ENCODE measurements around the gene JPH3. TPM values are rescaled to one million over a fixed set of nuclear protein-coding genes. Genes with fewer than 3 reads are reported as not detected.

JPH3 gene
- total and polyA plus RNA-seq, 2 experiments from 2014 or later: 1.8 to 4.8 TPM

- H3K9me3 ChIP-seq (ENCODE audit: low read depth): no peaks in the 10 kb centered on the region
- H3K27ac ChIP-seq: no peak overlapping the region
- H3K79me2 ChIP-seq: no peaks in the 10 kb centered on the region
- H3K27me3 ChIP-seq: no peaks in the 10 kb centered on the region
- H3K4me2 ChIP-seq: no peak overlapping the region
- no peaks in the 10 kb centered on the region for H3K9me2 ChIP-seq (replicated peaks; ENCODE audit: insufficient read depth)
- no peak for DNase-seq (ENCODE audit: low spot score)
- WGBS (ENCODE audit: low lambda C conversion rate, missing lambda C conversion rate): 99% methylated on average over 16 of the region's 16 CpGs
- H4K20me1 ChIP-seq (ENCODE audit: insufficient read depth, poor library complexity, severe bottlenecking): no peaks in the 10 kb centered on the region
- no peaks in the 10 kb centered on the region for H3K4me1 ChIP-seq (ENCODE audit: insufficient read depth)
- TF ChIP-seq EZH2phosphoT487 (IDR thresholded peaks at IDR 0.05; ENCODE audit: low read depth, severe bottlenecking, unreplicated experiment): no peak
- TF ChIP-seq EZH2 (IDR thresholded peaks at IDR 0.05; ENCODE audit: borderline replicate concordance): no peak
- TF ChIP-seq, protein P1, sequence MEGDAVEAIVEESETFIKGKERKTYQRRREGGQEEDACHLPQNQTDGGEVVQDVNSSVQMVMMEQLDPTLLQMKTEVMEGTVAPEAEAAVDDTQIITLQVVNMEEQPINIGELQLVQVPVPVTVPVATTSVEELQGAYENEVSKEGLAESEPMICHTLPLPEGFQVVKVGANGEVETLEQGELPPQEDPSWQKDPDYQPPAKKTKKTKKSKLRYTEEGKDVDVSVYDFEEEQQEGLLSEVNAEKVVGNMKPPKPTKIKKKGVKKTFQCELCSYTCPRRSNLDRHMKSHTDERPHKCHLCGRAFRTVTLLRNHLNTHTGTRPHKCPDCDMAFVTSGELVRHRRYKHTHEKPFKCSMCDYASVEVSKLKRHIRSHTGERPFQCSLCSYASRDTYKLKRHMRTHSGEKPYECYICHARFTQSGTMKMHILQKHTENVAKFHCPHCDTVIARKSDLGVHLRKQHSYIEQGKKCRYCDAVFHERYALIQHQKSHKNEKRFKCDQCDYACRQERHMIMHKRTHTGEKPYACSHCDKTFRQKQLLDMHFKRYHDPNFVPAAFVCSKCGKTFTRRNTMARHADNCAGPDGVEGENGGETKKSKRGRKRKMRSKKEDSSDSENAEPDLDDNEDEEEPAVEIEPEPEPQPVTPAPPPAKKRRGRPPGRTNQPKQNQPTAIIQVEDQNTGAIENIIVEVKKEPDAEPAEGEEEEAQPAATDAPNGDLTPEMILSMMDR (IDR thresholded peaks at IDR 0.05; ENCODE audit: poor library complexity): no peak
- no peaks in the 10 kb centered on the region for H3K36me3 ChIP-seq (replicated peaks; ENCODE audit: insufficient read depth, low read depth)
- no peak overlapping the region for H2AFZ ChIP-seq
- no peak overlapping the region for H3K4me3 ChIP-seq
These were observed 91.5 kb downstream of the JPH3 start for GRCh38 chr16:87693827-87694226.

DNA sequence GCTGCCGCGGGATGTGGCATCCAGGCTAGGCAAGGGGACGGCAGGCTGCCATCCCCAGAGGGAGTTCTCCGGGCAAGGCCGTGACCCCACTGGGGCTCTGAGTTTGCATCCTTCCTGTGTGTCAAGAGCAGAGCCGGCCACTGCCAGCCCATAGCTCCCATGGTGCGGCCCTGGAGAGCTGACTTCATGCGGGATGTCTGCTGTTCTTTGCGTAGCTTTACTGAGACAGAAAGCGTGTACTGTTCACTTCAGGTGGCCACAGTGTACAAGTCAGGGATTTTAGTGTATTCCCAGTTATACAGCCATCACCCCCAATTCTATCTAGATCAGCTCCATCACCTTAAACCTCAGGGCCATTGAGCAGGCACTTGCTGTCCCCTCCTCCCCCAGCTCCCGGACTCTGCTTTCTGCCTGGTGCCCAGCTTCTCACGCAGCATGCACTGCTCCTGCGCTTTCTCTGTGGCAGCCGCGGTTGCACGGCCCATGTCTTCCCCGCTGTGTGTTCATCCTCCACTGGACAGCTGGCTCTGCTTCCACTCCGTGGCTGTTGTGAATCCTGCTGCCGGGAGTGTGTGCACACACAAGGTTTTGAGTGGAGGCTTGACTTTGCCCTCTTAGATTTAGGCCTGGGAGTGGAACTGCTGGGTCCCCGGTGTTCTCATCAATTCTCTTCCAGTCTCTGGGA, 92.3 kb downstream of the JPH3 start:
- Histone ChIP-seq H3K4me3 (no peak overlapping the region), H3K36me3 (replicated peaks; ENCODE audit: insufficient read depth, low read depth) (no peaks in the 10 kb centered on the region), H3K4me2 (no peak overlapping the region), H3K27ac (no peak overlapping the region), H3K27me3 (no peaks in the 10 kb centered on the region), H3K9me2 (replicated peaks; ENCODE audit: insufficient read depth) (no peaks in the 10 kb centered on the region), H3K4me1 (ENCODE audit: insufficient read depth) (no peaks in the 10 kb centered on the region), H3K79me2 (no peaks in the 10 kb centered on the region), H2AFZ (no peak overlapping the region), H3K9me3 (ENCODE audit: low read depth) (no peaks in the 10 kb centered on the region), H4K20me1 (ENCODE audit: insufficient read depth, poor library complexity, severe bottlenecking) (no peaks in the 10 kb centered on the region)
- WGBS (ENCODE audit: low lambda C conversion rate, missing lambda C conversion rate): 96% methylated on average over 20 of the region's 20 CpGs
- TF ChIP-seq EZH2 (IDR thresholded peaks at IDR 0.05; ENCODE audit: borderline replicate concordance): no peak
- no peak for DNase-seq (ENCODE audit: low spot score)

DNA sequence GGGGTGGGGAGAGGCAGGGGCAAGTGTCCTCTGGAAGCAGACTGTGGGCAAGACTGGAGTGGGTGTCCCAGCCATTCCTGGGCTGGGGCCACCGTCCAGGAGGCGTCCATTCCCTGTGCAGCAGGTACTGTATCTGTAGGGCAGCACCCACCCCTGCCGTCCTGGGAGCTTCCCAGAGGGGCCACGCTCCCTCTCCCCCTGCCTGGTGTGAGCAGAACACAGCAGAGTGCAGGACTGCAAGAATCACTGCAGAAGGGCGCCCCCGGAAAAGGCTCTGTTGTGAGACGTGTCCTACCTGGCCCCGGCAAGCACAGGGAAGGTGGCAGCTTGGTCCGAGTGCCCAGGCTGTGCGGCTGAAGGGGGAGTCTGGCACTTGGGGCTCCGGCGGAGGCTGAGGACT, 93.2 kb downstream of the JPH3 start:
- Histone ChIP-seq H3K4me2 (no peak overlapping the region), H3K36me3 (replicated peaks; ENCODE audit: insufficient read depth, low read depth) (no peaks in the 10 kb centered on the region), H4K20me1 (ENCODE audit: insufficient read depth, poor library complexity, severe bottlenecking) (no peaks in the 10 kb centered on the region), H3K27ac (no peak overlapping the region), H2AFZ (no peak overlapping the region), H3K9me2 (replicated peaks; ENCODE audit: insufficient read depth) (no peaks in the 10 kb centered on the region), H3K4me3 (no peak overlapping the region), H3K27me3 (no peaks in the 10 kb centered on the region), H3K9me3 (ENCODE audit: low read depth) (no peaks in the 10 kb centered on the region), H3K79me2 (no peaks in the 10 kb centered on the region), H3K4me1 (ENCODE audit: insufficient read depth) (no peaks in the 10 kb centered on the region)
- DNase-seq (ENCODE audit: low spot score): no peak
- TF ChIP-seq EZH2phosphoT487 (IDR thresholded peaks at IDR 0.05; ENCODE audit: low read depth, severe bottlenecking, unreplicated experiment) (no peak), EZH2 (IDR thresholded peaks at IDR 0.05; ENCODE audit: borderline replicate concordance) (no peak)
- TF ChIP-seq, protein P1 (IDR thresholded peaks at IDR 0.05; ENCODE audit: poor library complexity): no peak
- WGBS (ENCODE audit: low lambda C conversion rate, missing lambda C conversion rate): 94% methylated on average over 12 of the region's 12 CpGs

DNA sequence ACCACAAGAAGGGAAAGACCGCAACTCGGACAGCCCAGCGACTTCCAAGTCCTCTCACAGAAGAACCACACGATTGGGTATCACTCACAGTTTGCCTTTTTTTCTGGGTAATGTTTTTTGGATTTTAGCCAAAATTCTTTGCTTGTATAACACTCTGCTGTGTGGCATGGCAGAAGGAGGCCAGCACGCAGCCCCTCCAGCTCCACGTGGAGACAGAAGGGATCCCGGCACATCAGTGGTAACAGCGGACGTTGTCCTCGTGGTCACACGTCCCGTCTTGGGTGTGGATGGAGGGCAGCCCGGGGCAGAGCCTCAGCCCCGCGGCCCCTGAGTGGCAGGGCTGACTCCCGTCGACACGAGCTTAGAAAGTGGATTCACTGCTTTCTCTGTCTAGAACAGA, 94.4 kb downstream of the JPH3 start:
- TF ChIP-seq EZH2 (IDR thresholded peaks at IDR 0.05; ENCODE audit: borderline replicate concordance) (no peak), EZH2phosphoT487 (IDR thresholded peaks at IDR 0.05; ENCODE audit: low read depth, severe bottlenecking, unreplicated experiment) (no peak)
- TF ChIP-seq, protein P1 (IDR thresholded peaks at IDR 0.05; ENCODE audit: poor library complexity): no peak

More for the DNA sequence above, 94.4 kb downstream of the JPH3 start:
- H3K4me2 ChIP-seq: no peak overlapping the region
- DNase-seq (ENCODE audit: low spot score): no peak
- H3K36me3 ChIP-seq (replicated peaks; ENCODE audit: insufficient read depth, low read depth): no peaks in the 10 kb centered on the region
- 81% methylated on average over 18 of the region's 18 CpGs for WGBS (ENCODE audit: low lambda C conversion rate, missing lambda C conversion rate)
- no peak overlapping the region for H2AFZ ChIP-seq
- no peaks in the 10 kb centered on the region for H3K4me1 ChIP-seq (ENCODE audit: insufficient read depth)
- no peaks in the 10 kb centered on the region for H3K27me3 ChIP-seq
- H3K27ac ChIP-seq: no peak overlapping the region
- H3K4me3 ChIP-seq: no peak overlapping the region
- H3K9me2 ChIP-seq (replicated peaks; ENCODE audit: insufficient read depth): no peaks in the 10 kb centered on the region
- no peaks in the 10 kb centered on the region for H3K79me2 ChIP-seq
- H3K9me3 ChIP-seq (ENCODE audit: low read depth): no peaks in the 10 kb centered on the region
- H4K20me1 ChIP-seq (ENCODE audit: insufficient read depth, poor library complexity, severe bottlenecking): no peaks in the 10 kb centered on the region
